Ishikawa (cell line): ENCODE measurements around the gene BTRC.

Experiments used
- CEBPB ChIP-seq: IDR thresholded peaks from 2 replicates; pipeline ENCODE4 v1.6.1; 2012
- CREB1 ChIP-seq: IDR thresholded peaks from 2 replicates; pipeline ENCODE4 v1.6.1; 2012; ENCODE audit warnings: low read depth
- EGR1 ChIP-seq: IDR thresholded peaks from 2 replicates; pipeline ENCODE4 v1.6.1; 2012
- EP300 ChIP-seq: IDR thresholded peaks from 2 replicates; pipeline ENCODE4 v1.6.1; 2012; ENCODE audit warnings: borderline replicate concordance
- FOXM1 ChIP-seq: IDR thresholded peaks from 2 replicates; pipeline ENCODE4 v1.6.1; 2012; ENCODE audit warnings: low read depth, borderline replicate concordance
- NFIC ChIP-seq: IDR thresholded peaks from 2 replicates; pipeline ENCODE4 v1.6.1; 2012
- RAD21 ChIP-seq: IDR thresholded peaks from 2 replicates; pipeline ENCODE4 v1.6.1; 2012; ENCODE audit warnings: low read depth
- TAF1 ChIP-seq: IDR thresholded peaks from 2 replicates; pipeline ENCODE4 v1.6.1; 2012; ENCODE audit warnings: low read depth, mild to moderate bottlenecking
- TCF12 ChIP-seq: IDR thresholded peaks from 2 replicates; pipeline ENCODE4 v1.6.1; 2012; ENCODE audit warnings: low read depth
- TEAD4 ChIP-seq: IDR thresholded peaks from 2 replicates; pipeline ENCODE4 v1.6.1; 2012
- YY1 ChIP-seq: IDR thresholded peaks from 2 replicates; pipeline ENCODE4 v1.6.1; 2012; ENCODE audit warnings: low read depth
- ZBTB7A ChIP-seq: IDR thresholded peaks from 2 replicates; pipeline ENCODE4 v1.6.1; 2012; ENCODE audit warnings: low read depth
- TF ChIP-seq, protein P1 (sequence below): IDR thresholded peaks from 2 replicates; pipeline ENCODE4 v1.6.1; 2012
- TF ChIP-seq, protein P2 (sequence below): IDR thresholded peaks from 2 replicates; pipeline ENCODE4 v1.6.1; 2012
- TF ChIP-seq, protein P3 (sequence below): IDR thresholded peaks from 2 replicates; pipeline ENCODE4 v1.6.1; 2012; ENCODE audit warnings: low read depth, mild to moderate bottlenecking

Gene BTRC

DNA sequence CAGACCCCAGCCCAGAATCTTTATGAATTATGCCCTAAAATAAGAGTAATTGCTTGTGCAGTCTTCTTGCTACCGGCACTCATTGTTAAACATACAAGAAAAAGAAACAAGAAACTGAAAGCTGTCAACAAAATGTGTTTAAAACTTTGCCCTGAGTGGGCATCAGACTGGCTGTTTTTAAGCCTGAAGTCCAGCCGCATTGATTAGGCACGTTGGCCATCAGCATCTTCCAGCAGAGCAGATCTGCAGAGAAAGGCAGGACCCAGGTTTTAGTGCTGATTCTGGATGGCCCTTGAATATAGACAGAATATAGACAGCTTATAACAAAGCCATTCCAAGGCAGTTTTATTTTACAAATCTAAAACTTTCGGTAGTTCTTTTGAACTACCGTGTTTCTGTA, 131.2 kb downstream of the BTRC start:
- TF ChIP-seq, protein P1, sequence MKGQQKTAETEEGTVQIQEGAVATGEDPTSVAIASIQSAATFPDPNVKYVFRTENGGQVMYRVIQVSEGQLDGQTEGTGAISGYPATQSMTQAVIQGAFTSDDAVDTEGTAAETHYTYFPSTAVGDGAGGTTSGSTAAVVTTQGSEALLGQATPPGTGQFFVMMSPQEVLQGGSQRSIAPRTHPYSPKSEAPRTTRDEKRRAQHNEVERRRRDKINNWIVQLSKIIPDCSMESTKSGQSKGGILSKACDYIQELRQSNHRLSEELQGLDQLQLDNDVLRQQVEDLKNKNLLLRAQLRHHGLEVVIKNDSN = no peak
- TF ChIP-seq, protein P2, sequence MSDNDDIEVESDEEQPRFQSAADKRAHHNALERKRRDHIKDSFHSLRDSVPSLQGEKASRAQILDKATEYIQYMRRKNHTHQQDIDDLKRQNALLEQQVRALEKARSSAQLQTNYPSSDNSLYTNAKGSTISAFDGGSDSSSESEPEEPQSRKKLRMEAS = no peak
- TF ChIP-seq YY1 (no peak), EP300 (no peak), RAD21 (no peak), EGR1 (no peak), TCF12 (no peak), CEBPB (no peak), ZBTB7A (no peak), TAF1 (no peak), TEAD4 (no peak), NFIC (no peak), FOXM1 (no peak), CREB1 (no peak)
- TF ChIP-seq, protein P3, sequence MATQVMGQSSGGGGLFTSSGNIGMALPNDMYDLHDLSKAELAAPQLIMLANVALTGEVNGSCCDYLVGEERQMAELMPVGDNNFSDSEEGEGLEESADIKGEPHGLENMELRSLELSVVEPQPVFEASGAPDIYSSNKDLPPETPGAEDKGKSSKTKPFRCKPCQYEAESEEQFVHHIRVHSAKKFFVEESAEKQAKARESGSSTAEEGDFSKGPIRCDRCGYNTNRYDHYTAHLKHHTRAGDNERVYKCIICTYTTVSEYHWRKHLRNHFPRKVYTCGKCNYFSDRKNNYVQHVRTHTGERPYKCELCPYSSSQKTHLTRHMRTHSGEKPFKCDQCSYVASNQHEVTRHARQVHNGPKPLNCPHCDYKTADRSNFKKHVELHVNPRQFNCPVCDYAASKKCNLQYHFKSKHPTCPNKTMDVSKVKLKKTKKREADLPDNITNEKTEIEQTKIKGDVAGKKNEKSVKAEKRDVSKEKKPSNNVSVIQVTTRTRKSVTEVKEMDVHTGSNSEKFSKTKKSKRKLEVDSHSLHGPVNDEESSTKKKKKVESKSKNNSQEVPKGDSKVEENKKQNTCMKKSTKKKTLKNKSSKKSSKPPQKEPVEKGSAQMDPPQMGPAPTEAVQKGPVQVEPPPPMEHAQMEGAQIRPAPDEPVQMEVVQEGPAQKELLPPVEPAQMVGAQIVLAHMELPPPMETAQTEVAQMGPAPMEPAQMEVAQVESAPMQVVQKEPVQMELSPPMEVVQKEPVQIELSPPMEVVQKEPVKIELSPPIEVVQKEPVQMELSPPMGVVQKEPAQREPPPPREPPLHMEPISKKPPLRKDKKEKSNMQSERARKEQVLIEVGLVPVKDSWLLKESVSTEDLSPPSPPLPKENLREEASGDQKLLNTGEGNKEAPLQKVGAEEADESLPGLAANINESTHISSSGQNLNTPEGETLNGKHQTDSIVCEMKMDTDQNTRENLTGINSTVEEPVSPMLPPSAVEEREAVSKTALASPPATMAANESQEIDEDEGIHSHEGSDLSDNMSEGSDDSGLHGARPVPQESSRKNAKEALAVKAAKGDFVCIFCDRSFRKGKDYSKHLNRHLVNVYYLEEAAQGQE = no peak

DNA sequence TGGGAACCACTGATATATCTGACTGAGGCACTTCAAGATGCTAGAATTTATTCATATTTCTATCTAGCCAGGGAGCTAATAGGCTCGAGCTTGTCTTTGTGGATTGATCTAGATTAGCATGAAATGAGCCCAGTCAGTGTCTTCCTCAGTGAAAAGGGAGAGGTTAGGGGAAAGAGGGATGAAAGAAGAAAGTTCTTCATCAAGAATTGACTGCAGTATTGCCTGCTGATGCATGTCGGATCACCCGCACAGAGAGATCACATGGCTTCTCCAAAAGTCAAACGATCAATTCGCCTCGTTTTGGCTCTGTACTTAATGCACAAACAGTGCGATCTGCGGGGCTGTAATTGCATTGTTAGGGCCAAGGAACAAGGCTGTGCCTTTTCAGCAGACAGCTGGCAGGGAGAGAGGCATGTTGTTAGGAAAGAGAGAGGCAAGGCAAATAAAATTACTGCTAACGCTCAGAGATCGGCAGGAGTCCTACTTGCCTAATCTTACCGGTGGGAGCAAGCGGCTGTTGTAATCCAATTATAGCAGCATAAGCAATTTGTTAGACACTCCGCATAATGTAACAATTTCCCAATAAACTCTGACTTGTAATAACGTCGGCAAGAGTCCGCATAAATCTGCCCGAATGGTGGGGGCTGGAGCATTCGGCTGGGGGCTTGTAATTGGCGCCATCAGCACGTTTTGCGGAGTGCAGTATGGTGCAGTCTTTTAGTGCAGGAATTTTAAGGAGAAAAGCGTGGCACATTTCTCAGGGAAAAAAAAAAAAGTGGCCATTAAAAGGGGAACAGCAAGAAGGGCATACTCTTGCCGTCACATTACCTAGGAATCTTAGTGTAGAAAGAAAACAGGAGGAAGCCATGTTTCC, 132.0 kb downstream of the BTRC start:
- TF ChIP-seq FOXM1 (no peak), ZBTB7A (no peak), TEAD4 (no peak), CEBPB (no peak), EP300 (no peak), TCF12 (no peak), NFIC (no peak), RAD21 (no peak), TAF1 (no peak), YY1 (no peak), CREB1 (no peak), EGR1 (no peak)
- TF ChIP-seq, protein P3 = no peak
- TF ChIP-seq, protein P1 = no peak
- TF ChIP-seq, protein P2 = no peak

DNA sequence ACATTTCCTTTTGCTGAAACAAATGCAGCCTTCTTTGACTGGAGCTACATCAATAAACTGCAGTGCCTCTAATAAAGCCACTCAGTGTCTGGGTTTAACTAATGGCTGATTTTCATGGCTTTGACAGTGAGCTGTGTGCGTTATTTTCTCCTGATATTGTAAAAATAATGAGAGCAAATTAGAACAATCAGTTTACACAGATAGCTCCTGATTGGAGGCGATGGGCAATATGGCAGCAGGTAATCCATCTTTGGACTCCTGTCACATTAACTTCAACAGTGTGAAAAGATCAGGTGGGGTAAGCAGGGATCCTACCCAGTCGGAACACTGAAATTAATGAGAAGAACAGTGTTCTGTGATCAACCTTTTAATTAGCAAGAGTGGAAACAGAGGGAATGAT, 133.4 kb downstream of the BTRC start:
- TF ChIP-seq TEAD4 = no peak
- TF ChIP-seq CREB1 = no peak
- no peak for TF ChIP-seq NFIC
- TF ChIP-seq RAD21 = no peak
- TF ChIP-seq CEBPB = no peak
- TF ChIP-seq FOXM1 = no peak
- TF ChIP-seq, protein P2 = no peak

DNA sequence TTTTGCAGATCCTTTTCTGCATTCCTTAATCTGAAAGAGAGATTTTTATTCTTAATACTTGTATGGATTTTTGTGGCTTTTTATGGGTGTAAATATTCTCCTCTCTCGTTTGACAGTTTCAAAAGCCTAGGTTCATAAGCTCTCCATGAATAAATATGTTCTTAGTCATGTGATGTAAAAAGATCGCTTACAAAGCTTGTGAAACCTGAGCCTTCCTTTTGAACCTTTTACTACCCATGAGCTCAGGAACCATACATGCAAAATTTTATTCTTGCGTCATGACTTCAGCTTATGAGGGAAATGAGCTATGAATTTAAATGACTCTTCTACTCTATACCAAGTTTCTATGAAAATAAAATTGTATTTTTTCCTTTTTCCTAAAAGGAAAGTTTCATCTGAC, 135.4 kb downstream of the BTRC start:
- TF ChIP-seq, protein P1 = peak; percentile 46; the same call in 1 of the 2 replicates
- TF ChIP-seq, protein P3 = no peak
- TF ChIP-seq YY1 = no peak
- TF ChIP-seq CEBPB = peak; percentile 65; the same call in 1 of the 2 replicates
- TF ChIP-seq, protein P2 = no peak
